Endodermal cell (in vitro differentiated cells): Measurements from ENCODE around the gene HOXA6. TPM values are rescaled to one million over a fixed set of nuclear protein-coding genes. Genes with fewer than 3 reads are reported as not detected.
A peak's percentile ranks its signal among the peaks of the same experiment; 100 is the strongest.

Experiments used
- DNase-seq: peaks from one replicate; pipeline ENCODE4 v3.0.0-alpha.2; 2017
- H3K27ac ChIP-seq: 2 replicates; pipeline ENCODE4 v1.5.1; 2013; ENCODE audit warnings: mild to moderate bottlenecking, low read depth, low read length, moderate library complexity
- H3K27me3 ChIP-seq: 2 replicates; pipeline ENCODE4 v1.6.1; 2013; ENCODE audit warnings: mild to moderate bottlenecking, low read length, moderate library complexity; ENCODE audit not compliant: insufficient read depth, control insufficient read depth, poor library complexity, severe bottlenecking
- H3K36me3 ChIP-seq: 2 replicates; pipeline ENCODE4 v1.7.0; 2013; ENCODE audit warnings: mild to moderate bottlenecking, low read length, moderate library complexity; ENCODE audit not compliant: control insufficient read depth, insufficient read depth
- H3K4me1 ChIP-seq: one replicate; pipeline ENCODE4 v1.7.0; 2013; ENCODE audit warnings: low read length; ENCODE audit not compliant: control insufficient read depth, insufficient read depth
- H3K4me3 ChIP-seq: 2 replicates; pipeline ENCODE4 v1.5.1; 2013; ENCODE audit warnings: mild to moderate bottlenecking, low read length, moderate library complexity
- H3K9ac ChIP-seq: 2 replicates; pipeline ENCODE4 v1.6.1; 2013; ENCODE audit warnings: mild to moderate bottlenecking, low read length, moderate library complexity; ENCODE audit not compliant: poor library complexity, severe bottlenecking; ENCODE audit errors: extremely low read depth
- H3K9me3 ChIP-seq: 2 replicates; pipeline ENCODE4 v1.6.1; 2013; ENCODE audit warnings: mild to moderate bottlenecking, low read length, moderate library complexity; ENCODE audit not compliant: control insufficient read depth
- H3K27ac Mint-ChIP-seq: 2 replicates; pipeline ENCODE4 v1.8.0; 2020; ENCODE audit warnings: mixed read lengths
- H3K27me3 Mint-ChIP-seq: 2 replicates; pipeline ENCODE4 v1.8.0; 2021; ENCODE audit warnings: mild to moderate bottlenecking, mixed read lengths; ENCODE audit not compliant: insufficient read depth
- H3K36me3 Mint-ChIP-seq: 2 replicates; pipeline ENCODE4 v1.8.0; 2020; ENCODE audit warnings: low read depth, mixed read lengths
- H3K4me1 Mint-ChIP-seq: 2 replicates; pipeline ENCODE4 v1.8.0; 2020; ENCODE audit warnings: mixed read lengths
- H3K4me3 Mint-ChIP-seq: 2 replicates; pipeline ENCODE4 v1.8.0; 2020; ENCODE audit warnings: mild to moderate bottlenecking, moderate library complexity, mixed read lengths
- H3K9me3 Mint-ChIP-seq: 2 replicates; pipeline ENCODE4 v1.8.0; 2020; ENCODE audit warnings: mild to moderate bottlenecking, mixed read lengths
- WGBS, 2 experiments: methylation state at CpG; one replicate each; pipeline versions ENCODE4 v1.1.5 to v1.1.7; 2013; ENCODE audit warnings: missing lambda C conversion rate in 2 of 2, mixed read lengths in 1 of 2; ENCODE audit not compliant: insufficient coverage in 1 of 2, insufficient read length in 1 of 2; 5-methylcytosine and 5-hydroxymethylcytosine counted together
- total RNA-seq, 2 donors: library from RNA; stranded (reverse); fragmentation: NEBNext Ultra II Directional in 1 of 2; extraction: Animal tissue kit (Norgen Biotek cat#: 25700) in 1 of 2; gene quantifications; 2 replicates in 1 of 2; 3 replicates in 1 of 2; pipeline ENCODE4 v1.2.1, GENCODE V29; 2021
- TF ChIP-seq, protein P1 (sequence below): fragments of 200-600 bp; sonication (generic); conservative IDR thresholded peaks from 2 replicates; pipeline ENCODE4 v1.5.0; 2021; ENCODE audit warnings: antibody characterized with exemption, mild to moderate bottlenecking

HOXA6 gene
- total RNA-seq, 2 donors from 2014 or later = not detected

DNA sequence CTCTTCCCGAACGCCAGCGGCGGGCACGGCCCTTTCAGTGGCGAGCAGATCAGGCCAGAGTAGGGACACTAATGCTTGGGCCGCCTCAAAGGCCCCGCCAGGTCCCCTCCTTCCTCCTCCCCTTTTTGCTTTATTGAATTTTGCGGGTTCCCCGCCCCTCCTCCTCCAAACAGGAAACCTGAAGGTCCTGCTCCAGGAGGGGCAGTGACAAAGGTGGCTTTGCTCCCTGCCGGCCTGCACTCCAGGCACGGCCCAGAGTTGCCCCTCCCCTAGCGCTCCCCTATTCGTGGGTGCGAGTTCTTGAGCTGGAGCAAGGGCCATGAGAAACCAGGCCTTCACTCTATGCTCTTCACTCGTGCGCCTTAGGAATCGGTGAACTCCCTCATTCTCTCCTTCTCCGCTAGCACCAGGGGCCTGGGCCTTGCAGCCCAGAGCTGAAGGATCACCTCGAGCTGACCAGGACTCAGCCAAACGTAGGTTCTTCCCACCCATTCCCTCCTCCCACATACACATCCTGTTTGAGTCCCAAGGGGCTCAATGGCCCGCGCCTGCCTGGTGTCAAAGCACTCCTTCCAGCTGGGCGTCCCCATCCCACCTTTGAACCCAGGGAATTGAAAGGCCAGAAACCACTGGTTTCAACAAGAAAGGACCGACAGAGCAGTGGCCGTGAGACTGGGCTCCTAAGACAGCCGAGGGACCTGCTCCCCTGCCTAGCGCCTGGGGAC is 619 bp upstream of the HOXA6 start:
- H3K4me3 Mint-ChIP-seq = no peak overlapping the region
- peak; percentile 65 for DNase-seq
- H3K27ac Mint-ChIP-seq = no peak overlapping the region
- peaks cover 100% of the 10 kb centered on the region for H3K27me3 ChIP-seq
- no peak overlapping the region for H3K9ac ChIP-seq
- TF ChIP-seq, protein P1, sequence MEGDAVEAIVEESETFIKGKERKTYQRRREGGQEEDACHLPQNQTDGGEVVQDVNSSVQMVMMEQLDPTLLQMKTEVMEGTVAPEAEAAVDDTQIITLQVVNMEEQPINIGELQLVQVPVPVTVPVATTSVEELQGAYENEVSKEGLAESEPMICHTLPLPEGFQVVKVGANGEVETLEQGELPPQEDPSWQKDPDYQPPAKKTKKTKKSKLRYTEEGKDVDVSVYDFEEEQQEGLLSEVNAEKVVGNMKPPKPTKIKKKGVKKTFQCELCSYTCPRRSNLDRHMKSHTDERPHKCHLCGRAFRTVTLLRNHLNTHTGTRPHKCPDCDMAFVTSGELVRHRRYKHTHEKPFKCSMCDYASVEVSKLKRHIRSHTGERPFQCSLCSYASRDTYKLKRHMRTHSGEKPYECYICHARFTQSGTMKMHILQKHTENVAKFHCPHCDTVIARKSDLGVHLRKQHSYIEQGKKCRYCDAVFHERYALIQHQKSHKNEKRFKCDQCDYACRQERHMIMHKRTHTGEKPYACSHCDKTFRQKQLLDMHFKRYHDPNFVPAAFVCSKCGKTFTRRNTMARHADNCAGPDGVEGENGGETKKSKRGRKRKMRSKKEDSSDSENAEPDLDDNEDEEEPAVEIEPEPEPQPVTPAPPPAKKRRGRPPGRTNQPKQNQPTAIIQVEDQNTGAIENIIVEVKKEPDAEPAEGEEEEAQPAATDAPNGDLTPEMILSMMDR = no peak
- H3K36me3 ChIP-seq = no peaks in the 10 kb centered on the region
- no peaks in the 10 kb centered on the region for H3K36me3 Mint-ChIP-seq
- H3K27me3 Mint-ChIP-seq = peaks cover 100% of the 10 kb centered on the region
- H3K9me3 ChIP-seq = peaks cover 18% of the 10 kb centered on the region
- no peak overlapping the region for H3K4me3 ChIP-seq
- WGBS, 2 experiments = 25 to 57% methylated on average over 10 to 28 of the region's 28 CpGs
- H3K4me1 ChIP-seq = no peaks in the 10 kb centered on the region
- peaks cover 15% of the 10 kb centered on the region for H3K9me3 Mint-ChIP-seq
- H3K27ac ChIP-seq = peak overlapping the region; percentile 24
- H3K4me1 Mint-ChIP-seq = peaks cover 4% of the 10 kb centered on the region

DNA sequence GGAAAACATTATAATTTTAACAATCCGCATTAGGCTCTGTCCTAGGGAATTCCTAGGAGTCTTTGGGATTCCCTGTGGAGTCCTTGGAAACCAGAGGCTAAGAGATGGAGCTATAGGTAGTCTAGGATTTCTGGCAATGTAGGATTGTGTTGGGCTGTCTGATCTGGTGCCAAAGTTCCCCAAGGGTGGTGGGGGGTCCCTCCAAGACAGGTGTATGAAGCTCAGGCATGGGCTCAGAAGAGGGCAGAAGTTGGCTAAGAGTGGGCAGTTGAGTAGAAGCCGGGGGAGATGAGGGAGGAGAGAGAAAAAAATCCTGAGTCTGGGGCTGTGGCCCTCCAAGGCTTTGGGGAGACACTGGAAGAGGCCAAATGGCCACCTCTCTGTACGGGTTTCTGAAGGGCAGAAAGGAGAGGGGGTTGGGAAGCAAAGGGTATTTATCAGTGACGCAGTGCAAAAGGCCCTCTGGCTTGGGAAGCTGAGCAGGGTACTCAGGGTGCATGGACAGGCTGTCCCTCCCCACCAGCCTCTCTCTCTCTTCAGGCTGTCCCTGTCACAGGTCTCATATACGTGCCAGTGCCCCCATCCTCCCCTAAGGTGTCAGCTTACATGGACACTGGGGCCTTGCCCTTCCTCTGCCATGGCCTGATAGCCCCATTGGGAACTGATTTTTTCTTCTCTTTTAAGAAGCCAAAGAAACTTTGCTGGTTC is 929 bp downstream of the HOXA6 start:
- Histone ChIP-seq H3K4me3 (no peak overlapping the region), H3K9ac (no peak overlapping the region), H3K36me3 (no peaks in the 10 kb centered on the region), H3K27ac (no peak overlapping the region), H3K4me1 (no peaks in the 10 kb centered on the region), H3K9me3 (peaks cover 16% of the 10 kb centered on the region), H3K27me3 (peaks cover 100% of the 10 kb centered on the region)
- TF ChIP-seq, protein P1 = no peak
- no peaks in the 10 kb centered on the region for H3K36me3 Mint-ChIP-seq
- H3K4me3 Mint-ChIP-seq = no peak overlapping the region
- H3K4me1 Mint-ChIP-seq = peaks cover 9% of the 10 kb centered on the region
- peak; percentile 41 for DNase-seq
- WGBS, 2 experiments = 38 to 55% methylated on average over 2 to 5 of the region's 5 CpGs
- H3K27ac Mint-ChIP-seq = no peak overlapping the region
- H3K27me3 Mint-ChIP-seq = peaks cover 100% of the 10 kb centered on the region
- peaks cover 15% of the 10 kb centered on the region for H3K9me3 Mint-ChIP-seq

DNA sequence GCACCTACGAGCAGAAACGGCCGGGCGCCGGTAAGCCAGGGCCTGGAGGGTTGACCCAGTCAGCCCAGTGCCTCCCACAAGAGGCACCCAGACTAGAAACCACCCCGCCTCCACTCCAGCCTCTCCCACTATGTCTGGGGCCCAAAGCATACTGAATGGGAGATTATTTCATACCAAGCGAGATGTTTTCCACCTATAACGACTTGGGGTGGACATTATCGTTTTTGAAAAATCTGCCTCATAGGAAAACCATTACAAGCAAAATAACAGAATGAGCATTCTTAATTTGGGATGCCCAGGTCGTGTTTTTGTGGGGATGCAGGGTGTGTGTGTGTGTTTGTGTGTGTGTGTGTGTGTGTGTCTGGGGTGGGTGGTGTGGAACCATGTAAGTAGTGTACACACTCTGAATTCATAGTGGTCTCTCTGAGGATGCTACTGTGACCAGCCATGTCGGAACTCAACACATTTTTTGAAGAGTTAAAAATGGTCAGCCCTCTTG is 1.6 kb downstream of the HOXA6 start:
- no peak overlapping the region for H3K4me3 Mint-ChIP-seq
- peaks cover 15% of the 10 kb centered on the region for H3K9me3 Mint-ChIP-seq
- no peak for DNase-seq
- no peak overlapping the region for H3K27ac Mint-ChIP-seq
- Histone ChIP-seq H3K9me3 (peaks cover 16% of the 10 kb centered on the region), H3K36me3 (no peaks in the 10 kb centered on the region), H3K9ac (no peak overlapping the region), H3K27me3 (peaks cover 100% of the 10 kb centered on the region), H3K27ac (no peak overlapping the region), H3K4me3 (no peak overlapping the region), H3K4me1 (no peaks in the 10 kb centered on the region)
- H3K27me3 Mint-ChIP-seq = peaks cover 100% of the 10 kb centered on the region
- TF ChIP-seq, protein P1 = no peak
- no peaks in the 10 kb centered on the region for H3K36me3 Mint-ChIP-seq
- peaks cover 9% of the 10 kb centered on the region for H3K4me1 Mint-ChIP-seq
- 71 to 80% methylated on average over 9 to 11 of the region's 11 CpGs for WGBS, 2 experiments
